SU-DHL-6 (cell line): ENCODE measurements around the gene SCN8A.

ENCODE experiments used
- EZH2phosphoT487 ChIP-seq: fragments of 200-600 bp; sonication (generic), shearing (Covaris generic); conservative IDR thresholded peaks from 2 replicates; pipeline ENCODE4 v1.6.1; 2018; ENCODE audit warnings: mild to moderate bottlenecking, antibody characterized with exemption, low read length, moderate library complexity, mixed read lengths
- TF ChIP-seq, protein P1 (sequence below): fragments of 200-600 bp; sonication (generic); IDR thresholded peaks from one replicate; pipeline ENCODE4 v1.5.1; 2017; ENCODE audit warnings: antibody characterized with exemption, mild to moderate bottlenecking, low read length, moderate library complexity; ENCODE audit not compliant: insufficient read depth, poor library complexity, severe bottlenecking

DNA sequence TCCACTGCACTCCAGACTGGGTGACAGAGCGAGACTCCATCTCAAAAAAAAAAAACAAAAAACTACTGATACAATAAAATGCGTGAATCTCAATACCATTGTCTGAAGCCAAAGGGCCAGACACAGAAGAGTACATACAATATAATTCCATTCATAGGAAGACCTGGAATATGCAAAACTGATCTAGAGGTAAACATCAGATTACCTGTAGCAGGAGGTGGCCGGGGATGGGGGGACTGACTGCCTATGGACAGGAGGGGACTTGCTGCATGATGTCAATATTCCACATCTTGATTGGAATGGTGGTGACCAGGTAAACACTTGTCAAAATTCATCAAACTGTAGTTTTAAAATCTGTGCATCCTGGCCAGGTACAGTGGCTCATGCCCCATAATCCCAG is 270.0 kb downstream of the SCN8A start:
- TF ChIP-seq, protein P1, sequence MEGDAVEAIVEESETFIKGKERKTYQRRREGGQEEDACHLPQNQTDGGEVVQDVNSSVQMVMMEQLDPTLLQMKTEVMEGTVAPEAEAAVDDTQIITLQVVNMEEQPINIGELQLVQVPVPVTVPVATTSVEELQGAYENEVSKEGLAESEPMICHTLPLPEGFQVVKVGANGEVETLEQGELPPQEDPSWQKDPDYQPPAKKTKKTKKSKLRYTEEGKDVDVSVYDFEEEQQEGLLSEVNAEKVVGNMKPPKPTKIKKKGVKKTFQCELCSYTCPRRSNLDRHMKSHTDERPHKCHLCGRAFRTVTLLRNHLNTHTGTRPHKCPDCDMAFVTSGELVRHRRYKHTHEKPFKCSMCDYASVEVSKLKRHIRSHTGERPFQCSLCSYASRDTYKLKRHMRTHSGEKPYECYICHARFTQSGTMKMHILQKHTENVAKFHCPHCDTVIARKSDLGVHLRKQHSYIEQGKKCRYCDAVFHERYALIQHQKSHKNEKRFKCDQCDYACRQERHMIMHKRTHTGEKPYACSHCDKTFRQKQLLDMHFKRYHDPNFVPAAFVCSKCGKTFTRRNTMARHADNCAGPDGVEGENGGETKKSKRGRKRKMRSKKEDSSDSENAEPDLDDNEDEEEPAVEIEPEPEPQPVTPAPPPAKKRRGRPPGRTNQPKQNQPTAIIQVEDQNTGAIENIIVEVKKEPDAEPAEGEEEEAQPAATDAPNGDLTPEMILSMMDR, result no peak
- TF ChIP-seq EZH2phosphoT487, result no peak
